Keratinocyte (primary cell): Measurements from ENCODE around the gene GPC3.
"Not testable (repeated sequence)": the region's sequence is repeated elsewhere in the genome, so short reads cannot be mapped to it uniquely, and the experiment has no call there.

Source experiments
- EZH2 ChIP-seq: IDR thresholded peaks from one replicate; pipeline ENCODE4 v1.6.1; 2012; ENCODE audit warnings: inconsistent platforms, mild to moderate bottlenecking, low read length, moderate library complexity
- TF ChIP-seq, protein P1 (sequence below), 3 experiments: IDR thresholded peaks in 1 of 3; conservative IDR thresholded peaks in 1 of 3; optimal IDR thresholded peaks in 1 of 3; 2 replicates in 2 of 3; 3 replicates in 1 of 3; pipeline versions ENCODE3 to v1.5.1; 2011; ENCODE audit warnings: low read length in 3 of 3, mild to moderate bottlenecking in 3 of 3, moderate library complexity in 2 of 3, control low read depth in 1 of 3, inconsistent platforms in 1 of 3; ENCODE audit not compliant: insufficient read depth in 2 of 3; ENCODE audit errors: extremely low read depth in 1 of 3

DNA sequence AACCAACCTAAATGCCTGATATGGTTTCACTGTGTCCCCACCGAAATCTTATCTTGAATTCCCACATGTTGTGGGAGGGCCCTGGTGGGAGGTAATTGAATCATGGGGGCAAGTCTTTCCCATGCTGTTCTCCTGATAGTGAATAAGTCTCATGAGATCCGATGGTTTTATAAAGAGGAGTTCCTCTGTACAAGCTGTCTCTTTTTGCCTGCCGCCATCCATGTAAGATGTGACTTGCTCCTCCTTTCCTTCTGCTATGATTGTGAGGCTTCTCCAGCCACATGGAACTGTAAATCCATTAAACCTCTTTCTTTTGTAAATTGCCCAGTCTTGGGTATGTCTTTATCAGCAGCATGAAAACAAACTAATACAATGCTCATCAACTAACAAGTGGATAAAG, 265.1 kb downstream of the GPC3 start:
- TF ChIP-seq EZH2, result not testable (repeated sequence)
- TF ChIP-seq, protein P1, sequence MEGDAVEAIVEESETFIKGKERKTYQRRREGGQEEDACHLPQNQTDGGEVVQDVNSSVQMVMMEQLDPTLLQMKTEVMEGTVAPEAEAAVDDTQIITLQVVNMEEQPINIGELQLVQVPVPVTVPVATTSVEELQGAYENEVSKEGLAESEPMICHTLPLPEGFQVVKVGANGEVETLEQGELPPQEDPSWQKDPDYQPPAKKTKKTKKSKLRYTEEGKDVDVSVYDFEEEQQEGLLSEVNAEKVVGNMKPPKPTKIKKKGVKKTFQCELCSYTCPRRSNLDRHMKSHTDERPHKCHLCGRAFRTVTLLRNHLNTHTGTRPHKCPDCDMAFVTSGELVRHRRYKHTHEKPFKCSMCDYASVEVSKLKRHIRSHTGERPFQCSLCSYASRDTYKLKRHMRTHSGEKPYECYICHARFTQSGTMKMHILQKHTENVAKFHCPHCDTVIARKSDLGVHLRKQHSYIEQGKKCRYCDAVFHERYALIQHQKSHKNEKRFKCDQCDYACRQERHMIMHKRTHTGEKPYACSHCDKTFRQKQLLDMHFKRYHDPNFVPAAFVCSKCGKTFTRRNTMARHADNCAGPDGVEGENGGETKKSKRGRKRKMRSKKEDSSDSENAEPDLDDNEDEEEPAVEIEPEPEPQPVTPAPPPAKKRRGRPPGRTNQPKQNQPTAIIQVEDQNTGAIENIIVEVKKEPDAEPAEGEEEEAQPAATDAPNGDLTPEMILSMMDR (optimal IDR thresholded peaks at IDR 0.05 in 1 of 3, IDR thresholded peaks at IDR 0.05 in 1 of 3, conservative IDR thresholded peaks at IDR 0.05 in 1 of 3; ENCODE audit: extremely low read depth in 1 of 3, insufficient read depth in 2 of 3, low read length in 3 of 3), result not testable (repeated sequence)
